DMS79 (cell line): ENCODE data around the gene PCK2.

Experiments used
- DNase-seq: peaks from one replicate; lab custom pipeline; 2025; lab: John Stamatoyannopoulos, UW

PCK2 gene

GRCh38 chr14:24136684-24137528 lies 42.8 kb downstream of the PCK2 start:
- no peak for DNase-seq

- no peak for DNase-seq
Measured at GRCh38 chr14:24137529-24138395, 43.7 kb downstream of the PCK2 start.

GRCh38 chr14:24138396-24139271 lies 44.5 kb downstream of the PCK2 start:
- no peak for DNase-seq

GRCh38 chr14:24139272-24139934 lies 45.3 kb downstream of the PCK2 start:
- DNase-seq, result no peak

- DNase-seq, result peak; percentile 100
Measured at GRCh38 chr14:24141097-24141880, 47.2 kb downstream of the PCK2 start, which contains the start of gene EMC9. TSS of gene EMC9 (minus strand) at chr14:24141591. CDS start at chr14:24141304, 287 bp downstream.

GRCh38 chr14:24143511-24143910 lies 49.4 kb downstream of the PCK2 start:
- no peak for DNase-seq

GRCh38 chr14:24144451-24144850 lies 50.3 kb downstream of the PCK2 start:
- no peak for DNase-seq

- no peak for DNase-seq
Measured at GRCh38 chr14:24145219-24145618, 51.1 kb downstream of the PCK2 start.

- no peak for DNase-seq
Measured at GRCh38 chr14:24145690-24146452, 51.8 kb downstream of the PCK2 start.

GRCh38 chr14:24146453-24146977 lies 52.4 kb downstream of the PCK2 start, which contains the start of gene PSME2:
TSS of gene PSME2 (minus strand) at chr14:24146610. CDS start at chr14:24146581, 29 bp downstream.
- DNase-seq, result peak; percentile 99

- peak; percentile 99 for DNase-seq
Measured at GRCh38 chr14:24146978-24147760, 53.1 kb downstream of the PCK2 start, which contains the start of gene RNF31. TSS of gene RNF31 (plus strand) at chr14:24147498. CDS start at chr14:24147699, 201 bp downstream.

GRCh38 chr14:24147761-24148428 lies 53.8 kb downstream of the PCK2 start:
- DNase-seq, result no peak

GRCh38 chr14:24149302-24149969 lies 55.3 kb downstream of the PCK2 start:
- DNase-seq, result no peak

GRCh38 chr14:24150061-24150460 lies 56.0 kb downstream of the PCK2 start:
- DNase-seq, result no peak

GRCh38 chr14:24150567-24150966 lies 56.5 kb downstream of the PCK2 start:
- DNase-seq, result no peak

- no peak for DNase-seq
Measured at GRCh38 chr14:24150993-24151392, 56.9 kb downstream of the PCK2 start.

- no peak for DNase-seq
Measured at GRCh38 chr14:24151404-24152080, 57.4 kb downstream of the PCK2 start.
